Stimulated activated CD8-positive, alpha-beta memory T cell treated with anti-CD3 and anti-CD28 coated beads, Interleukin-7, amount 100 ng/mL, for 1 hour (primary cell): ENCODE data around the gene FSTL1.

Source experiments
- DNase-seq, 2 donors: peaks; one replicate each; pipeline ENCODE4 v3.0.0-alpha.2; 2020; ENCODE audit warnings: low read depth in 2 of 2

The FSTL1 gene

GRCh38 chr3:120355486-120355885 is 95.3 kb downstream of the FSTL1 start:
- no peak for DNase-seq

- no peak for DNase-seq
Measured at GRCh38 chr3:120353463-120353862, 97.3 kb downstream of the FSTL1 start.

- no peak for DNase-seq
Measured at GRCh38 chr3:120352017-120352416, 98.8 kb downstream of the FSTL1 start.

DNA sequence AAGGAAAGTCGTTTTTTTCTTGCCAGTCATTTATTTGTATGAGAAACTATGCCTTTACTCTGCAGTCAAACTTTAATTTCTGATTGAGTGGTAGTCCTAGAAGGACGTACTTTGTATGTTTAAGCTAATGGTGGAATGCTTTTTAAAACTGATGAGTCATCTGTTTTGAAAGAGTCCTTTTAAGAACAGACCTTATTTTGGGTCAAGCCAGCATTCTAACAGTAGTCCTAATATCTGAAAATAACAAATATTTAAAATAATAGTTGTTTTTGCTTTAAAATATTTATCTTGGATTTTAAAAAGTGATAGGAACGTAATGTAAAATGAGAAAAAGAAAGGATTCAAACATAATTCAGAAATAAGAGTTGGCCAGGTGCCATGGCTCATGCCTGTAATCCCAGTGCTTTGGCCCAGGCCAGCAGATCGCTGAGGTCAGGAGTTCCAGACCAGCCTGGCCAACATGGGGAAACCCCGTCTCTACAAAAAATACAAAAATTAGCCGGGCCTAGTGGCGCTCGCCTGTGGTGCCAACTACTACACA is 100.3 kb downstream of the FSTL1 start:
- no peak for DNase-seq

DNA sequence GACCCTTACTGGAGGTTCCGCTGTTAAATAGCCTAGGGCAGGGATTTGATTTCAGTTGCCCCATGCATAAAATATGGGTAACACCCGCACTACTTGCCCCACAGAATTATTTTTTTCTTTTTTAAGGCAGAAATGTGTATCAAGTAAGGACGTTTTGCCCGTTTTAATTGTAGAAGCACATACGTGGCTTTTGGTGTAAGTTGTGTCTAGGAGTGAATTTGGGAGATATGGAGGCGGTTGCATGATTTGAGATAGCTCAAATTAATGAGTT is 101.0 kb downstream of the FSTL1 start:
- no peak for DNase-seq

DNA sequence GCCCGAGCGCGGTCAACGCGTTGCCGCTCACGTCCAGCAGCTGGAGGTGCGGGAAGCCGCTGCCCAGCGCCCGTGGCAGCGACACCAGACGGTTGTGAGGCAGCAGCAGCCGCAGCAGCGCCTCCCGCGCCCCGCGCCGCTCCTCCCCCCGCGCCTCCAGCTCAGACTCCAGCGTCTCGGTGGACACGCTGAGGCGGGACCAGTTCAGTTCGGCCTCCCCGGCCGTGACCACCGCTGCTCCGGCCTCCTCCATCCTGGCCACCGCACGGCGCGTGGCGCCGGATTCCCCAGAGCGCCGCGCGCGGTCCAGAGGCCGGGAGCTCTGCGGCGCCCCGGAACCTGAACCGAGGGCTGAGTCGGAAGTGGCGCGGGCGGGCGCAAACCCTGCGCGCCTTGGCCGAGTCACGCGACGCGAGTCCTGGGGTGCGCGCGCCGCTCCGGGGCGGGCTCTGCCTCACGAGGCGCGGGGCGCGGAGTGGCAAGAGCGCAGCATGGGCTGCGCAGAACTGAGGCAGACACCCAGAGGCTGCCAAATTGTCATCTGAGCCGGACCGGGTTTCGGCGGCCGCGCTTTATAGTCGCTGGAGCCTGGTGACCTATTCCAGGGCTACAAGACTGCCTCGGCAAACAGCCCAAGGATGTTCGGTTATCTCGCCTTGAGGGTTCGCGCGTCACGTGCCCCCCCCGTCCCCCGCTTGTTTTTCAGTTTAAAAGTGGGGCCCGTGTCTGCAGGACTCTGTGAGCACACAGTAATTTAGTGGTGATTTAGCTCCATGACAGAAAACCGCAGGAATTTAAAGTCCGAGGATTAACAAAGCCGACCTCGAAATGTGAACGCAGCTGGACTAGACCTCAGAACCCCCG is 101.6 kb downstream of the FSTL1 start, which contains the start of gene LRRC58:
TSS of gene LRRC58 (minus strand) at position 364 of the 864 bp plus-strand sequence. CDS start at position 253, 111 bp downstream.
- DNase-seq: peak; percentile 74 to 76

- peak; percentile 11 to 22 for DNase-seq
Measured at GRCh38 chr3:120348065-120348990, 102.5 kb downstream of the FSTL1 start.

- DNase-seq: no peak
Measured at GRCh38 chr3:120344349-120344748, 106.4 kb downstream of the FSTL1 start.
